ENCODE data around the gene FANCM.

The FANCM gene

DNA sequence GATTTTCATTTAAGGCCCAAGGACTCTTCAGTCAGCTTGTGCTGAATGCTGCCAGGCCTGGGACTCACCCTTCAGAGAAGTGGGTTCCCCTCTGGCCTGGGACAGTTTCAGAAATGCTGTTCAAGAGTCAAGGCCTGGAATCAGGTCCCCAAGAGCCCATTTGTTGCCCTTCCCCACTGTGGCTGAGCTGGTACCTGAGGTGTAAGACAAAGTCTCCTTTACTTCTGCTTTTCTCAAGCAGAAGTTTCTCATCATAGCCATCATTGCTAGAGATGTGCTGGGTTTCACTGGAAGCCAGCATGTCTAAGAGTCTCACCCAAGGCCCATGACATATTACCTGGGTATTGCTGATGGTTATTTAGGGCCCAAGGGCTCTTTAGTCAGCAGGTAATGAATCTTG lies 8.9 kb downstream of the FANCM start:
- intact Hi-C loops (cut with DNase I; ENCODE audit: low total_unique reads), result no loop called here
- no peak overlapping the region for H3K4me3 ChIP-seq
- no peaks in the 10 kb centered on the region for H3K27me3 ChIP-seq
- TF ChIP-seq, protein P1, sequence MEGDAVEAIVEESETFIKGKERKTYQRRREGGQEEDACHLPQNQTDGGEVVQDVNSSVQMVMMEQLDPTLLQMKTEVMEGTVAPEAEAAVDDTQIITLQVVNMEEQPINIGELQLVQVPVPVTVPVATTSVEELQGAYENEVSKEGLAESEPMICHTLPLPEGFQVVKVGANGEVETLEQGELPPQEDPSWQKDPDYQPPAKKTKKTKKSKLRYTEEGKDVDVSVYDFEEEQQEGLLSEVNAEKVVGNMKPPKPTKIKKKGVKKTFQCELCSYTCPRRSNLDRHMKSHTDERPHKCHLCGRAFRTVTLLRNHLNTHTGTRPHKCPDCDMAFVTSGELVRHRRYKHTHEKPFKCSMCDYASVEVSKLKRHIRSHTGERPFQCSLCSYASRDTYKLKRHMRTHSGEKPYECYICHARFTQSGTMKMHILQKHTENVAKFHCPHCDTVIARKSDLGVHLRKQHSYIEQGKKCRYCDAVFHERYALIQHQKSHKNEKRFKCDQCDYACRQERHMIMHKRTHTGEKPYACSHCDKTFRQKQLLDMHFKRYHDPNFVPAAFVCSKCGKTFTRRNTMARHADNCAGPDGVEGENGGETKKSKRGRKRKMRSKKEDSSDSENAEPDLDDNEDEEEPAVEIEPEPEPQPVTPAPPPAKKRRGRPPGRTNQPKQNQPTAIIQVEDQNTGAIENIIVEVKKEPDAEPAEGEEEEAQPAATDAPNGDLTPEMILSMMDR (IDR thresholded peaks at IDR 0.05), result no peak
- no peak overlapping the region for H3K27ac ChIP-seq
- H3K9me3 ChIP-seq, result no peaks in the 10 kb centered on the region
- no peaks in the 10 kb centered on the region for H3K4me1 ChIP-seq
- H3K36me3 ChIP-seq, result peaks cover 0 to 6% (median 4%) of the 10 kb centered on the region in 3 donors
- DNase-seq, result no peak

DNA sequence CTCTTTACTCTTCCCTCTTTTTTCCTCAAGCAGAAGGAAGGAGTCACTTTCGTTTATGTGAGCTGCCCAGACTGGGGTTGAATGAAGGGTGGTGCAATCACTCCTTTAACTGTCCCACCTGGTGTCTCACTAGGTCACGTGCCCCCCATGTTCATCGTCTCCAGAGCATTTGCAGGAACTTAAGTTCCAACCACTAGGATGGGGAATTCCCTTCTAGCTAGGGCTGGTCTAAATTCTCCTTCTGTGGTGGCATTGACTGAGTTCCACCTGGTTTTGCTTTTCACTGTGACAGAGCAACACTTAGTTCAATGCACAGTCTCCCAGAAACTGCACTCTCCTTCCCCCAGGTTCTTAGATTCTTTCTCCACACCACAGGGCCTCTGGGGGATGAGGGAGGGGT lies 9.5 kb downstream of the FANCM start:
- Histone ChIP-seq H3K4me3 (no peak overlapping the region), H3K27ac (no peak overlapping the region), H3K4me1 (no peaks in the 10 kb centered on the region), H3K36me3 (peaks cover 0 to 8% (median 4%) of the 10 kb centered on the region in 3 donors), H3K9me3 (no peaks in the 10 kb centered on the region), H3K27me3 (no peaks in the 10 kb centered on the region)
- intact Hi-C loops (cut with DNase I; ENCODE audit: low total_unique reads), result no loop called here
- no peak for DNase-seq
- TF ChIP-seq, protein P1 (IDR thresholded peaks at IDR 0.05), result no peak

DNA sequence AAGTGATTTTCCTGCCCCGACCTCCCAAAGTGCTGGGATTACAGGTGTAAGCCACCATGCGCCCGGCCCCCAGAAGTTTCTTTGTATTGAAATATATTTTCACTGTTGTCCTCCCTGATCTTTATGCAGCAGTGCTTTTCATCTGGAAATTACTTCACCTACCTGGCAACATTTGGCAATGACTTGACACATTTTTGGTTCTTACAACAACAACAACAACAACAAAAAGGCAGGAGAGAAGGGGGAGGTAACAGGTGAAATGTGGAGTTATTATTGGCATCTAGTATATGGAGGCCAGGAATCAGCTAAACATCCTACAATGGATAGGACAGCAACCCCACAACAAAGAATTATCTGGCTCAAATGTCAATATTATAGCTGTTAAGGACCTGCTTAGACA lies 13.9 kb downstream of the FANCM start:
- TF ChIP-seq, protein P1 (IDR thresholded peaks at IDR 0.05), result no peak
- DNase-seq, result no peak

DNA sequence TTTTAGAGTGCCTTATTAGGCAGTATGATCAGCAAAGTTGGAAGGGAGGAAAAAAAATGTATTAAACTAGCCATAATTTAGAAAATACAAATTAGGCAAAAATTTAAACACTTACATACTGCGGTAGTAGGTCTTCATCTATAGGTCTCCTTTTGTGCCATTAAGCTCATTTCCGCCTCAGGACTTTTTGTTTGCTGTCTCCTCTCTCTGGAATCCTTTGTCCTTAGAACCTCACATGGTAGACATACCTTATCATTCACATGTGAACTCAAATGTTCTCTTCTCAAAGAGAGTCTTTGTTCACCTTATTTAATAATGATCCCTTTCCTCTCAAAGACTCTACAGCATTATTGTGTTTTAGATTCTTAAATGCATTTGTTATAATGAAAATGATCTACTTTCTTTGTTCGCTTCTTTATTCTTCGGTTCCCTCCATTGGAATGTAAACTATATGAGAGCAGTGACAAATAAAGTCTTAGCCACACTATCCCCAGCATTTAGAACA lies 14.7 kb downstream of the FANCM start:
- Histone ChIP-seq H3K4me1 (no peaks in the 10 kb centered on the region), H3K4me3 (no peak overlapping the region), H3K36me3 (peaks cover 0 to 8% (median 3%) of the 10 kb centered on the region in 3 donors), H3K27me3 (no peaks in the 10 kb centered on the region), H3K27ac (no peak overlapping the region), H3K9me3 (no peaks in the 10 kb centered on the region)
- intact Hi-C loops (cut with DNase I; ENCODE audit: low total_unique reads), result no loop called here
- no peak for DNase-seq
- TF ChIP-seq, protein P1 (IDR thresholded peaks at IDR 0.05), result no peak

More for the DNA sequence above, 13.9 kb downstream of the FANCM start:
- Histone ChIP-seq H3K9me3 (no peaks in the 10 kb centered on the region), H3K27me3 (no peaks in the 10 kb centered on the region), H3K4me1 (no peaks in the 10 kb centered on the region), H3K27ac (no peak overlapping the region), H3K4me3 (no peak overlapping the region), H3K36me3 (peaks cover 0 to 8% (median 6%) of the 10 kb centered on the region in 3 donors)
- intact Hi-C loops (cut with DNase I; ENCODE audit: low total_unique reads), result no loop called here

DNA sequence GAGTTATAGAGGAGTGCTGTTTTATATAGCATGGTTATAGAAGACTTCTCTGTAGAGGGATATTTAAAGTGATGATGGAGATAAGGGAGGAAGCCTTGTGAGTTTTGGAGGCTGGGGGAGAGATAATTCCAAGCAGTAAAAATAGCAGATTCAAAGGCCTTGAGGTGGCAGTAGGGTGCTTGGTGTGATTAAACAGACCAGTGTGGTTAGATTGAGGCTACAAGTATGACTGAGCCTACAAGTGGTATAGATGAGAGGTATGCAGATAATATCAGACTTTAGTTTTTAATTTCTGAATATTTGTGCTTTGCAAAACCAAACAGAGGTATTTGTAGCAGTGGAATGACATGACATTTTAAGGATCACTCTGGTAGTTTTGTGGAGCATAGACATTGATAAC lies 20.3 kb downstream of the FANCM start:
- H3K27me3 ChIP-seq, result no peaks in the 10 kb centered on the region
- DNase-seq, result no peak
- H3K27ac ChIP-seq, result no peak overlapping the region
- TF ChIP-seq, protein P1 (IDR thresholded peaks at IDR 0.05), result no peak
- H3K4me1 ChIP-seq, result no peaks in the 10 kb centered on the region
- H3K4me3 ChIP-seq, result no peak overlapping the region
- intact Hi-C loops (cut with DNase I; ENCODE audit: low total_unique reads), result no loop called here
- peaks cover 0 to 3% (median 0%) of the 10 kb centered on the region in 3 donors for H3K36me3 ChIP-seq
- H3K9me3 ChIP-seq, result no peaks in the 10 kb centered on the region

DNA sequence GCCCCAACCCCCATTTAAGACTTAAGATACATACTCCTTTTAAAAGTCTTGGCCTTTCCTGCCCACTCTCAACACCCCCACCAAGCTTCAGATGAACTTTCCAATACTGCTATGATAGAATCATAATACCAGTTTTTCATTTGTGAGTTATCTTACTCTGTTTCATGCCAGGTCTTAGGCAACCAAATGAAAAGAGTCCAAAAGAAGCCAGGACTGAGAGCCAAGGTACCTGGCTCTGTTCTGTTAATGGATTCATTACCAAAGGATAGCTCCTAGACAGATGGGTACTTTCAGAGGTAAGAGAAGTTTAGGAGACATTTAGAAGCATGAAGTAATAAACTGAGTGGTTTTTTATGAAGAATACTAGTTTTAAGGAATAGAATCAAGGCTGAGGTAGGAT lies 34.2 kb downstream of the FANCM start:
- Histone ChIP-seq H3K27ac (no peak overlapping the region), H3K4me1 (no peaks in the 10 kb centered on the region)
- TF ChIP-seq, protein P1 (IDR thresholded peaks at IDR 0.05), result no peak

More for the DNA sequence above, 34.2 kb downstream of the FANCM start:
- peaks cover 5 to 16% (median 10%) of the 10 kb centered on the region in 3 donors for H3K36me3 ChIP-seq
- no peaks in the 10 kb centered on the region for H3K9me3 ChIP-seq
- intact Hi-C loops (cut with DNase I; ENCODE audit: low total_unique reads), result no loop called here
- no peak overlapping the region for H3K4me3 ChIP-seq
- DNase-seq, result no peak
- no peaks in the 10 kb centered on the region for H3K27me3 ChIP-seq
